ENCODE measurements around the gene RAB41. TPM values are rescaled to one million over a fixed set of nuclear protein-coding genes. Genes with fewer than 3 reads are reported as not detected.
"Not testable (repeated sequence)": the region's sequence is repeated elsewhere in the genome, so short reads cannot be mapped to it uniquely, and the experiment has no call there.

RAB41 gene
- total RNA-seq, 1 experiment from 2014 or later: not detected

DNA sequence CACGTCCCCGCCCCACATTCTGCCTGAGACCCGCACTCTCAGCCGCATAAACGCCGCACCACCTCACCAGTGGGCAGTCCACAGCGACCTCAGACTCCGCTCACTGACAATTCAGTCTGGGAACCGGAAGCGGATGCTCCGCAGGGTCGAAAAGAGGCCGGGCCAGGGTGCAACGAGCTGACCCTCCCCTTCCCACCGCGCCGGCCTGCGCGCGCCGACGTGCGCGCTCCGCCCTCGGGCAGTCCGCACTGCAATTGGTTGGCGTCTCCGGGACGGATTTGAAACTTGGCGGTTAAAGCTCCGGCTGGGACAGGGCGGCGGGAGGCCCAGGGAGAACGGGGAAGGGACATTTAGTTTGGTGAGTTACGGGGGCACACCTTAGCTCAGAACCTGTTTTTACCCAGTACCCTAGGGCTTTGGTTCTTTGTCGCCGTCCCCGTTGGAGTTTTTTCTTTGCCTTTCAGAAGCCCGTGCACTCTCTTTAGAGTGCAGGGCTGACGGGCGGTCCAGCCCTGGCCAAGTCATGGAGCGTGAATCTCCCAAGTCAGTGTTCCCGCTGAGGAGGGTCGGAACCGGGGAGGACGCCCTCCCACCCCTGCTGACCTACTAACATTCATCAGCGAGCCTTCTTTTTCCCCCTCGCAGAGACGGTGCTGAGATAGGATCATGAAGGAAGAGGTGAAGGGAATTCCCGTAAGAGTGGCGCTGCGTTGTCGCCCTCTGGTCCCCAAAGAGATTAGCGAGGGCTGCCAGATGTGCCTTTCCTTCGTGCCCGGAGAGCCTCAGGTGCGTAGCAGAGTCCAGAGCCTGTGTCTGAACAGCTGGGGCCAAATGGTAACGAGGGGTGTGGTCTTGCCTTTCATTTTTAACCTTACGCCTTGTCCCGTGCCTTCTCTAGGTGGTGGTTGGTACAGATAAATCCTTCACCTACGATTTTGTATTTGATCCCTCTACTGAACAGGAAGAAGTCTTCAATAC lies 8.1 kb downstream of the RAB41 start, which contains the start of the genes KIF4A and PDZD11:
Gene KIF4A, plus strand, starts transcription at position 312 of the 978 bp plus-strand sequence. Its CDS starts 355 bp downstream, at position 667.
Gene PDZD11, minus strand, starts transcription at position 135 of the 978 bp plus-strand sequence. CDS start 586 bp downstream, outside the sequence.
- DNase-seq (ENCODE audit: extremely low read depth, low read depth): peak; percentile 87

DNA sequence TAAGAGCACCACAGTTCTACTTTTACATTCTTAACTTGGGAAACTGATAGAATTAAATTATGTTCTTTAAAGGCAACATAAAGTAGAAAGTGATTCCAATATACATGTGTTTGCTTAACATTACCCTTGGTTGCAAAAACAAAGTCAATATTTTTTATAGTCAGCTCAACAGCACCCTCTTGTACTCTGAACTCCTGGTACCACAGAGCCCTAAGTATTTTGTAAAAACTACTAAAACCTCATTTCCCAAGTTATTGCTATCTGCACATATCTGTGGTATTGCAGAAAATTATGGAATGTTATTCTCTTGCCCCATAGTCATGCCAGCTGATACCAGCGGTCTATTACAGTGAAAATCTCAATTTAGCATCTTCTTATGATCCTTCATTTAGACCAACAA lies 10.8 kb downstream of the RAB41 start:
- no peak for DNase-seq (ENCODE audit: extremely low read depth, low read depth)

- DNase-seq (ENCODE audit: extremely low read depth, low read depth): no peak
These were observed 11.6 kb downstream of the RAB41 start for GRCh38 chrX:70293621-70294020.

- no peak for DNase-seq (ENCODE audit: extremely low read depth, low read depth)
These were observed 19.7 kb downstream of the RAB41 start for GRCh38 chrX:70301716-70302115.

- no peak for DNase-seq (ENCODE audit: extremely low read depth, low read depth)
These were observed 31.5 kb downstream of the RAB41 start for GRCh38 chrX:70313503-70313902.

DNA sequence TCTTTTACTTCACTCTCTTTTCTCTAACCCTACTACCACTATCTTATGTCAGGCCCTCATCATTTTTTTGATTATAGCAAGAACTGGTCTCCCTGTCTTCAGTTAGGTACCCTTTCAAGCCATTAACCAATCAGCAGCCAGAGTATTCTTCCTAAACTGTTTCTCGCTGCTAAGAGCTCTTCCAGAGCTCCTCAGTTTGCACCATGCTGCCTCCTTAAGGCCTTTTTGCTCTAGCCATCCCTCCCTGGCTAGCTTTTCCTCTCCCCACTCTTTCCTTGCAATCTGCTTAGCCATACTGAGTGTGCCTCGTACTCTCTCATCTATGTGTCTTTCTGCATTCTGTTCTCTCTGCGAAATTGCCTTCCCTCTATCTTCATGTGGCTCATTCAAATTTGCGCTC lies 40.8 kb downstream of the RAB41 start:
- no peak for DNase-seq (ENCODE audit: extremely low read depth, low read depth)

GRCh38 chrX:70323628-70324027 lies 41.7 kb downstream of the RAB41 start:
- not testable (repeated sequence) for DNase-seq (ENCODE audit: extremely low read depth, low read depth)

GRCh38 chrX:70324326-70324725 lies 42.4 kb downstream of the RAB41 start:
- no peak for DNase-seq (ENCODE audit: extremely low read depth, low read depth)

- no peak for DNase-seq (ENCODE audit: extremely low read depth, low read depth)
These were observed 49.2 kb downstream of the RAB41 start for GRCh38 chrX:70331161-70331560.

DNA sequence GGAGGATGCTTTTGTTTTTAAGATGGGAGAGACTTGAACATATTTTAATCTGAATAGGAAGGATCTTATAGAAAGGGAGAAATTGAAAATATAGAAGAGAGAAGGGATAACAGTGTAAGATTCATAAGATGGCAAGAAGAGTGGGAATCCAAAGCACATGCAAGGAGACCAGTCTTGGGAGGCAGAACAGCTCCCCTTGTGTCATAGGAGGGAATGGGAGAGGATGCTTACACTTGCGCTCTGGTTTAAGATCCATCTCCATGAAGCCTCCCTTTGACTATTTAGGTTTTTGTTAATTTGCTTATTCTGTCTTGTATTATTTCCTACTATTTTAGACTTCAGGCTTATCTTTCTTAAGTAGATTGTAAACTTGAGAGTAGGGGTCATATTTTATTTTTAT lies 50.6 kb downstream of the RAB41 start:
- DNase-seq (ENCODE audit: extremely low read depth, low read depth): no peak

Small RNA genes lying within 50 kb of the gene (small RNA-seq; reads per million reads assigned to genes)
- 0 reads per million in 2 experiments for gene RNA5SP507

Other genes with a start within 250 kb of the RAB41 start
- not detected in 2 replicates for gene AWAT2, start 232.2 kb upstream of the RAB41 start, total RNA-seq (2014; rRNA removed; shearing (Covaris generic))
- not detected in 2 replicates for gene OTUD6A, start 219.7 kb upstream of the RAB41 start, total RNA-seq (2014; rRNA removed; shearing (Covaris generic))
- 72.4 and 89.7 TPM in 2 replicates for gene IGBP1, start 148.7 kb upstream of the RAB41 start, total RNA-seq (2014; rRNA removed; shearing (Covaris generic))
- gene DGAT2L6, start 104.7 kb upstream of the RAB41 start, total RNA-seq (2014; rRNA removed; shearing (Covaris generic)): not detected in 2 replicates
- gene AWAT1, start 47.5 kb upstream of the RAB41 start, total RNA-seq (2014; rRNA removed; shearing (Covaris generic)): not detected in 2 replicates
- not detected in 2 replicates for gene P2RY4, start 22.0 kb upstream of the RAB41 start, total RNA-seq (2014; rRNA removed; shearing (Covaris generic))
- gene ARR3, start 13.8 kb upstream of the RAB41 start, total RNA-seq (2014; rRNA removed; shearing (Covaris generic)): not detected in 2 replicates
- 67.6 and 77.6 TPM in 2 replicates for gene PDZD11, start 7.8 kb downstream of the RAB41 start, total RNA-seq (2014; rRNA removed; shearing (Covaris generic))
- 30.3 and 34.0 TPM in 2 replicates for gene KIF4A, start 7.9 kb downstream of the RAB41 start, total RNA-seq (2014; rRNA removed; shearing (Covaris generic))
- not detected in 2 replicates for gene GDPD2, start 141.1 kb downstream of the RAB41 start, total RNA-seq (2014; rRNA removed; shearing (Covaris generic))
- gene DLG3, start 162.7 kb downstream of the RAB41 start, total RNA-seq (2014; rRNA removed; shearing (Covaris generic)): 21.3 and 24.6 TPM in 2 replicates